GM12864 (cell line): ENCODE results near the gene SMIM35.
"Not testable (repeated sequence)": the region's sequence is repeated elsewhere in the genome, so short reads cannot be mapped to it uniquely, and the experiment has no call there.

Experiments used
- DNase-seq: peaks from one replicate; pipeline ENCODE4 v3.0.0-alpha.2; 2011; ENCODE audit warnings: low read depth
- H3K4me3 ChIP-seq: 2 replicates; pipeline ENCODE4 v1.5.1; 2011; ENCODE audit warnings: mild to moderate bottlenecking, low read depth, low read length, control low read depth
- CTCF ChIP-seq: IDR thresholded peaks from 2 replicates; pipeline ENCODE4 v1.5.1; 2011; ENCODE audit warnings: low read depth, mild to moderate bottlenecking, moderate library complexity, low read length, control low read depth, inconsistent platforms; ENCODE audit errors: missing control alignments

SMIM35 gene

GRCh38 chr11:117980280-117980679 lies 106.5 kb downstream of the SMIM35 start:
- DNase-seq: no peak
- no peak for TF ChIP-seq CTCF

GRCh38 chr11:117979481-117980211 lies 107.1 kb downstream of the SMIM35 start:
- no peak for TF ChIP-seq CTCF
- no peak overlapping the region for H3K4me3 ChIP-seq
- no peak for DNase-seq

More at GRCh38 chr11:117980280-117980679, 106.5 kb downstream of the SMIM35 start:
- H3K4me3 ChIP-seq: no peak overlapping the region

GRCh38 chr11:117978991-117979390 lies 107.8 kb downstream of the SMIM35 start:
- no peak for DNase-seq
- no peak for TF ChIP-seq CTCF
- H3K4me3 ChIP-seq: no peak overlapping the region

- DNase-seq, H3K4me3 ChIP-seq: not testable (repeated sequence)
Observed at GRCh38 chr11:117978291-117978910, 108.4 kb downstream of the SMIM35 start.

GRCh38 chr11:117977612-117978264 lies 109.0 kb downstream of the SMIM35 start:
- H3K4me3 ChIP-seq, DNase-seq: not testable (repeated sequence)

GRCh38 chr11:117977029-117977428 lies 109.7 kb downstream of the SMIM35 start:
- H3K4me3 ChIP-seq: no peak overlapping the region
- no peak for DNase-seq
- no peak for TF ChIP-seq CTCF

- H3K4me3 ChIP-seq: no peak overlapping the region
- no peak for DNase-seq
- no peak for TF ChIP-seq CTCF
Observed at GRCh38 chr11:117976445-117976844, 110.3 kb downstream of the SMIM35 start.

- no peak for DNase-seq
- no peak overlapping the region for H3K4me3 ChIP-seq
- no peak for TF ChIP-seq CTCF
Observed at GRCh38 chr11:117973503-117973860, 113.3 kb downstream of the SMIM35 start.
